ENCODE results near the gene RSF1.
"Not testable (repeated sequence)": the region's sequence is repeated elsewhere in the genome, so short reads cannot be mapped to it uniquely, and the experiment has no call there.

Gene RSF1

DNA sequence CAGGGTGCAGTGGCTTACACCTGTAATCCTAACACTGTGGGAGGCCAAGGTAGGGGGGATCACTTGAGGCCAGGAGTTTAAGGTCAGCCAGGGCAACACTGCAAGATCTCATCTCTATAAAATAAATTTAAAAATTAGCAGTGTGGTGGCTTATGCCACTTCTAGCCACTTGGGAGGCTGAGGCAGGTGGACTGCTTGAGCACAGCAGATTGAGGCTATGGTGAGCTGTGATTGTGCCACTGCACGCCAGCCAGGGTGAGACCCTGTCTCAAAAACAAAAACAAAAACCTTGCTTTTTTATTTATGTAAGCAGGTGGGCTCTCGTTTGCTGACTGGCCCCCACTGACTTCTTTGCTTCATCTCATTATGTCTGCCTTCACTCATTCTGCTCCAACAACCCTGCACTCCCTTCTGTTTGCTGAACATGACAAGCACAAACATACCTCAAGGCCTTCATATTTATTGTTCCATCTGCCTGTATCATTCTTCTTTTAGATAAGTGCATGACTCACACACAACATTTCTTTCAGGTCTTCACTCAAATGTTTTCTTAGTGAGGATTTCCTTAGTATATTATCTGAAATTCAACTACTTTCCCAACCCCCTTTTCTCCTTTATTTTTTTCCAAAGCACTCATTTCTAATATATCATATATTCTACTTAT is 150.5 kb downstream of the RSF1 start:
- ATAC-seq: no peak

DNA sequence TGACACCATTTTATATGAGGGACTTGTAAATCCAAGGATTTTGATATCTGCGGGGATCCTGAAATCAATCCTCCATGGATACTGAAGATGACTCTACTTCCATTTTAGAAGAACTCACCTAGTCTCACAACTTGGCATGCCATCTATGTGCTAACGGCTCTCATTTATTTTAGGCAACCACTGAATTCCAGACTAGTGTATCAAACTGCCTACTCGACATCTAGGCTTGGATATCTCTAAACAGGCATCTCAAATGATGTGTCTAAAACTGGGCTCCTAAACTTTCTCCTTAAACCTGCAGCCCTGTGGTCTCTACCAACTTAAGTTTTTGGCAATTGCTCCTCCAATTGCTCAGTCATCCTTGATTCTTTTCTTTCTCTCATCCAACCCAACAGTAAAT is 151.8 kb downstream of the RSF1 start:
- ATAC-seq: no peak

DNA sequence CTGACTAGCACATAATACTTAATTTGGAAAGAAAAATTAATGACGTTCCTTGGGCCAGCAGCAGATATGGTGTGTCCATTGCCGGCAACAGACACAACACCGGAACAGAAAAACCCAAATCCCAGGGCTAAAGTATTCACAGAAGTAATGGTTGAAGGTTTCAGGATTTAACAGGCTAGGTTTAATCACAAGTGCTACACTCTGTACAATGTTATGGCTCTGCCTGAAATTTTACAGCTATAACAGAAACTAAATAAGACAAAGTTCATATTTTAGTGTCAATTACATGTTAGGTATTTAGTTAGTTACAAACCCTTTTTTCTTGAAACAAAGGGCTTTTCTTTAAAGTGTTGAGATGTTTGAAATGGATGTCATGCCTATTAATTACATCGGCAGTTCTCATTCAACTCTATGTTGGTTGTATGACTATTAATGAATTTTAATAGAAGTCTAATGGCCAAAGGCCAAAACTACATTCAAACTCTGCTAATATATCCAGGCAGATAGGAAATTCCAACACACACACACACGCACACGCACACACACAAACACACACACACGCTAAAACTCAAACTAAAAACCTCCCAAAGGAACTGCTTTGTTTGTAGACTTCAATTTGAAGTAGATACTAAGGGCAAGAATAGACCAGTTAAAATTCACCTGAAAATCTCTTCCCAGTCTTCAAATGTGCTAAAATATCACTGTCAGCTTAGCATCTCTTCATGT is 155.1 kb downstream of the RSF1 start:
- no peak for ATAC-seq

DNA sequence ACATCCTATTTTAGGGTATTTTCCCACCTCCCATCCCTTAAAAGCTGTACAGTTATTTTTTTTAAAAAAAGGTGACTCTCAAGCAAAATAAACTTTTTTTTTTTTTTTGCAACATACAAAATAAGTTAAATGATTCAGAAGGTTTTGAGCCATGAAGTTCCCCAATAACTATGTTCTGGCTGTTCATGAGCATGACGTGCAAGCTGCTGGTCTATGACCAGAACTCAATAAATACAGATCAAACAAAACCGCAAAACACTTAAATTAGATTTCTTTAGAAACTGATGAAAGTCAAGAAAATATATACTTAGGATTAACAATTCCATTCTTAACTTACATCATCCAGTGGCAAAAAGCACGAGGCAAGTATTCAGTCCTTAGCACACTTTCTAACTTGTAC is 158.9 kb downstream of the RSF1 start:
- ATAC-seq: no peak

DNA sequence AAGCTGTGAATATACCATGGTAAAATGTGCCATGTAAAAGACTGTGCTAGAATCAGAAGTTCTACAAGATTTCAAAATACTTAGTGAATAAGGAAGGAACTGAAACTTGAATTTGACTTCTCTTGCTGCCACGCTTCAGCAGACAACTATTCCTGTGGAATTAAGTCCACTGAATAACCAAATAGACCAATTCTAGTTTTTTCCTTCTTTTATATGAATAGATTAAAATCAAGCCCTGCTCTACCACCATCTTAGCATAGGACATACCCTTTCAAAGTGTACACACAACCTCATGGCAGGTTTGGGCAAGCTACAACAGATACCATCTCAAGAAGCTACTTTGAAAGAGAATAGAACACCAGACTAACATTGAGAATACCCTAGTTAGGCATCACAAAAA is 159.6 kb downstream of the RSF1 start:
- no peak for ATAC-seq

DNA sequence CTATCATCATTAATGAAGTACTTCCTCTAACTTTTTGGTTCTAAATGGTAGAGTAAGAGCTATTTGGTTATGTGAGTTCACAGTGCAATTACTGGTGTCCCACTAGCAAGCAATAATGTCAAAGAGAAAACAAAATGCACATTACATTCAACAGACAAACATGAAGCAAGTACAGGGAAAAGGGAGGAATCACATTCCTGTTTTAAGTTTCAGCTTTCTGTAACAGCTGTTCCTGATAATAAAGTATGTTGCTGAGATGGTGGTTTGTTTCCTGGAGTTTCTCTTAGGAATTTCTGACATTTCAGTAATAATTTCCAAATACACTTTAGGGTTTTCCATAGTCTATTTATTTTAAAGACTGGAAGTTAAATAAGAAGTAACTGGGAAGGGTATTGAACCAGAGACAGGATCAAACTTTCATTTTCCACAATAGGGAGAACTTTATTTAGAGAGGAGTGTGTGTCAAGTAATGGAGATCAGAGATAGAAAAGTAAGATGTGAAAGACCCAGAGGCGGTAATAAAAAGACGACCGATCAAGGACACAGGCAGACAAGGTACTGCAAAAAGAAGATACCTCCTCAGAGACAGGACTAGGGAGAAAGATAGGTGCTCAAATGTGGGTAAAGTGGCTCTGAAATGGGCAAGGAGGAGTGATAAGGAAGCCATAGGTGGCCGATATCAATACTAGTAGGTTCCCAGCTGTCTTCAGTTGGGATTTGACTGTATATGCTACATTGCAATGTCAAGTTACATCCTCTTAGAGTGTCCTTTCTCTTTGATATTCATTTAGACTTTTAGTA is 162.1 kb downstream of the RSF1 start:
- no peak for ATAC-seq

DNA sequence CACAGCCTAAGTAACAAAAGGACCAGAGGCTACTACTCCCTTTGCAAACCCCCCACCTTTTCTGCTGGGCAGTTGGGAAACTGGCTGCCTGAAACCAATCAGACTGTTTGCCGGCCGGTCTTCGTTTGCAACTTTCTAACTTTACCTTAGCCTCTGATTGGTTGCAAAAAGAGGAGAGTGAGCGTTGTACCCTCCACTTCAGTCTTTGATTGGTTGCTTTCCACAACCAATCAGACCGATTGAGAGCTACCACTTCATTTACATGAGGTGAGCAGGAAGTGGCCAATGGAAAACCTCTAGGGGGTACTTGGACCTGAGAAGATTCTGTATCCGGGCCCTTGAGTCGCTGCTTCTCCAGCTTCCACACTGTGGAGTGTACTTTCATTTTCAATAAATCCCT is 164.2 kb downstream of the RSF1 start:
- no peak for ATAC-seq

DNA sequence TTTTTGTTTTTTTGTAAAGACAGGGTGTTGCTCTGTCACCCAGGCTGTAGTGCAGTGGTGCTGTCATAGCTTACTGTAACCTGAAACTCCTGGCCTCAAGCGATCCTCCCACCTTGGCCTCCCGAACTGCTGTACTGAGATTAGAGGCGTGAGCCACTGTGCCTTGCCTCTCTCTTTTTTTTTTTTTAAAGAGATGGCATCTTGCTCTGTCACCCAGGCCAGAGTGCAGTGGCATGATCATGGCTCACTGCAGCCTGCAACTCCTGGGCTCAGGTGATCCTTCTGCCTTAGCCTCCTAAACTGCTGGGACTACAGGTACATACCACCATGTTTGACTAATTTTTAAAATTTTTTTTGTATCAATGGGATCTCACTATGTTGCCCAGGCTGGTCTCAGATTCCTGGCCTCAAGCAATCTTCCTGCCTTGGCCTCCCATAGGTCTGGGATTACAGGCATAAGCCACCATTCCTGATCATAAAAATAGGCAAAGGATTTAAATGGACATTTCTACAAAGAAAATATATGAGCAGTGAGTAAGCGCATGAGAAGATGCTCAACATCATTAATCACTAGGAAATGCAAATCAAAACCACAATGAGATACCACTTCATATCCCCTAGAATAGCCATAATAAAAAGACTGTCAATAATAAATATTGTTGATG is 165.6 kb downstream of the RSF1 start:
- no peak for ATAC-seq

DNA sequence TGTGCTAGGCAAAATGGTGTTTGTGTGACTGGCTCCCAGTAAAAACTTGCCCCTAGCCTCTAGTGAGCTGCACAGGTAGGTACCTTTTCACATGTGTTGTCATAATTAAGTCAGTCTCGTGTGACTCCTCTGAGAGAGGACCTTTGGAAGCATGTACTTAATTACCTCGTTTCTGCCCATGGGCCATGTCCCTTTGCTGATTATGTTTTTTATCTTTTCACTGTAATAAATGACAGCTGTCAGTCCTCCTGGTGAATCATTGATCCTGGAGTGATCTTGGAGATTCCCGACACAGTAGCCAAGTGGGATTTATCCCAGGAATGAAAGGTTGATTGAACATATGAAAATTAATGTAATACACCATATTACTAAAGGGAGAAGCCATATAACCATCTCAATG is 170.4 kb downstream of the RSF1 start:
- no peak for ATAC-seq

DNA sequence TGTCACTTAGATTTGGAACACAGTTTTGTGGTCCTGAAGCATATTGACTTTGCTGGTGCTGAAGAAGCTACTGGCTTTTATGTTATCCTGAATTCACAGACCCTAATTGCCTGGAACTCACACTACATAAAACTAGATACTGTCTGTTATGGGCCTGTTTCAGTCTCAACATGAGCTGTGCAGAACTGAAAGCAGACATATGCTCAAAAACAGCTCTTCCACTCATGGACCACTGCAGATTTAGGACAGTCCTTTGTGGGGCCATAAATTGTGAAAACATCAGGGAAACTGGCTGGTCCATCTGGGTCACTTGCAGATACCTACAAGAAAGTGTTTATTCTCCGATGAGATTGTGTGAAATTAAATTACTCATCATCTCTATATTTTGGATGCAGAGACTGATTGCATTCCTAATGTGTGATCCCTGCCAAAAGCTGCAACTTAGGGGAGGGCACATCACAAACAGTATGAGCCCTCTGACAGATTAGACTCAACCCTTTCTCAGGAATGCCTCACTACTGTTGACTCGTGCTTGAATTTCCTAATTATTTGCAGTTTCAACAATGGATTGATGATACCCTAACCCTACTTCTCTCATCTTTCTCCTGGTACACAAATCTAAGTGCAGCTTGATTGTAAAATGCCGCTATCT is 172.7 kb downstream of the RSF1 start:
- no peak for ATAC-seq

DNA sequence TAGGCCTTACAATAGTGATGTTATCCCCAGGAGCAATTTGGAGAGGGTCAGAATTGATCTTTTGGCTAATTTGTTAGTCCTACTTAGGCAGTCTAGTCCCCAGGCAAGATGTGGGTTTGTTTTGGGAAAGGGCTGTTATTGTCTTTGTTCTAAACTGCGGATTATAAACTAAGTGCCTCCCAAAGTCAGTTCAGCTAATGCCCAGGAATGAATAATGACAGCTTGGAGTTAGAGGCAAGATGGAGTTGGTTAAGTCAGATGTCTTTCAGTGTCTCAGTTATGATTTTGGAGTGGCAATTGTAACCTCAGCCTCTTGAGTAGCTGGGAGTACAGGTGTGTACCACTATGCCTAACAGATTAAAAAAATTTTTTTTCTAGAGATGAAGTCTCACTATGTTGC is 175.6 kb downstream of the RSF1 start:
- ATAC-seq: no peak

DNA sequence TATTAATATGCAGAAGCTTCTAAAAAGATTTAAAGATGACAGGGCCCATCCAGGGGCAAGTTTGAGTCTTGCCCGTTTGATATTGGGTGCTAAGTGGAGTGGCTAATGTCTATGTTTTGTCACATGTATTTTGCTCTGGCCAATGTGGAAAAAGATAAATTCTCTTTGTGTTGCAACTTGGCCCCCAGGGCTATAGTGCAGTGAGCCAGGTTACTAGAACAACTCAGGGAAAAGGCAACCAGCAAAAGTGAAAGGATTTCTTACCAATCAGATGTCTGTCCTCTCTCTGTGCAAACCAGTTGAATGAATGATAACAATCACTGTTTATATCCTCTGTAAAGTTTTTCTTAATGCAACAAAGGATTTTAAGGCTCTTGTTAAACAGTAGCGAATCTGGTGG is 178.3 kb downstream of the RSF1 start:
- ATAC-seq: no peak

DNA sequence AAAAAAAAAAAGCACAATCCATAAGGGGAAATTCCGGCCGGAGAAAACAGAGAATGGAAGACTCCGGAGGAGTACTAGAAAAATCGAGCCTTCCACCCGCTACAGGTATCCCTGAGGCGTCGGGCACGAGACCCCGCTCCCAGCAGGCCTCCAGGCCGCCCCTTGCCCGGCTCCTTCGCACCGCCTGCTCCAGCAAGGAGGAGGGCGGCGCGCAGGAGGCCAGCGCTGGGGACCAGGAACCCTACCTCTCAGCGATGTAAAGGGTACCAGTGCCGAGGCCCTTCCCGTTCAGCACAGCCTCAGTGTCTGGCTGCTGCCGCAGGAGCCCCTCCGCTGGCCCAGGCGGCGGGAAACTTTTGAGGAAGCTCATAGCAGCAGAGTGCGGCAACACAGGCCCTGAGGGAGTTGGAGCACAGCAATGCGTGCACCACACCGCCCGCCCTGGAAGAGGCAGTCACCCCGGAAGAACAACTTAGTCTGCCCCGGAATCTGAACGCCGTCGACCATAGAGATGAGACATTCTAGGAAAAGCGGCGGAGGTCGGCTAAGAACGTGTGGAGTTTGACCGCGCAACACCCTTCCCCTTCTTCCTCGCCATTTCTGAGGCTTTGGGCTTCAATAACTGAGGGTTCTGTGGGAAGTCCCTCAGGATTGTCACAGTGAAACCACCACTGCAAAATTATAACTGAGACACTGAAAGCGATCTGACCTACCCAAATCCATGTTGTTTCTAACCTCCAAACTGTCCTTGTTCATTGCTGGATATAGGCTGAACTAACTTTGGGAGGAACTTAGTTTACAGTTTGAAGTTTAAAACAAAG is 183.0 kb downstream of the RSF1 start, which contains the start of gene CLNS1A:
Gene CLNS1A, minus strand, starts transcription at position 450 of the 821 bp plus-strand sequence. Its CDS starts 80 bp downstream, at position 370.
- ATAC-seq: peak; percentile 98 to 99

DNA sequence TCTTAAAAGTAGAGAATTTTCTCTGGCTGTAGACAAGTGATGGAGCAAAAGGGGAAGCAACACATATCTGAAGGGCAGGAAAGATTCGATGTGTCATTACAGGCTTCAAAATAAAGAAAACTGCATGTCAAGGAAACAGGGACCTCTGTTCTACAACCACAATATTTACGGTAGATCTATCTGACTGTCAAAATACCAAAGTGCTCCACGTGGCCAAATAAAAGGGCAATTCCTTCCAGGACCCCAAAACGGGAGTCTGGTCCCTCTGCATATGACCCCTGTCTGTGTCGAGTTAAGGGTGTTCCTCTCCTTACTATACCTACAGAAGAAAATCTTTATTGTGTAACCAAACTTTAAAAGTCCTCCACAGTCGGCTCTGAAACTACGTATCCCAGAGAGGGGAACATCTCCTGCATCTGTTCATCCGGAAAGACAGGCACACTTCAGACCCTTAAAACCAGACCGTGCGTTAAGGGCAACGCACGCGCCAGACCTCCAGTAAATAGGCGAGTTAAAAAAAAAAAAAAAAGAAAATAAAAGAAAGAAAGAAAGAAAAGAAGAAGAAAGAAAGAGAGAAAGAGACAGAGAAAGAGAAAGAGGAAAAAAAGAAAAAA is 183.7 kb downstream of the RSF1 start:
- ATAC-seq: no peak

DNA sequence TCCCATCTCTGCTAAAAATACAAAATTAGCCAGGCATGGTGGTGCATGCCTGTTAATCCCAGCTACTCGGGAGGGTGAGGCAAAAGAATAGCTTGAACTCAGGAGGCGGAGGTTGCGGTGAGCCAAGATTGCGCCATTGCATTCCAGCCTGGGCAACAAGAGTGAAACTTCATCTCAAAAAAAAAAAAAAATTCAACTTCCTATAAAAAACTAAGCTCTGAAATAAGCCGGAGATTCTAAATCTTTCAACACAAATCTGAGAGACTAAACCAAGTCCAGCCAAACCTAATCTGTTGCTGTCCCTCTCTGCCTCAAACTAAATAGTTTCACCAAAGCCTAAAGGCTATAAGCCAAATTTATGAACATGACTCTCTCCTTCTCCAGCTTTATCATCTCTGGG is 186.6 kb downstream of the RSF1 start:
- not testable (repeated sequence) for ATAC-seq

DNA sequence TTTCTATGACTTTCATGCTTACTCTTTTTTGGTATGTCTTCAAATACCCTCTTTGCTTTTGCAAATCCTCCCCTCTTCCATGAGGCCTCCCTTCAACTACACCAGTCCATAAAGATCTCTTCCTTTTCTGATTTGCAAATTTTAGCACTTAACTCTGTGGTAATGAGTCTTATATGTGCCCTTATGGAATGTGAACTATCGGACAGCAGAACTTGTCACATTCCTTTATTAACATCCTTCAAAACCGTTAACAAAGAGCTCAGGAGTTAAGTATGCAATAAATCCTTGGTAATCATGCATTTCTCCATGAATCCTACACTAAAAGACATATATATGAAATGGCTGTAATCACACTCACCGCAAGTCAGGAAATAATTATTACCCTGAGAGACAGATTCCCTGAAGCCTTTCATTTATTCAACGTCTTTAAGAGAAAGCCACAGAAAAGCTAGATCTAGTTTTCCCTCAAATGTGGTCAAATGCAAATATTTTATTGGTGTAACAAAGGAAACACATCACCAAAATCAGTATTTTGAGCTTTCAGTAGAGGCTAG is 190.3 kb downstream of the RSF1 start:
- no peak for ATAC-seq

DNA sequence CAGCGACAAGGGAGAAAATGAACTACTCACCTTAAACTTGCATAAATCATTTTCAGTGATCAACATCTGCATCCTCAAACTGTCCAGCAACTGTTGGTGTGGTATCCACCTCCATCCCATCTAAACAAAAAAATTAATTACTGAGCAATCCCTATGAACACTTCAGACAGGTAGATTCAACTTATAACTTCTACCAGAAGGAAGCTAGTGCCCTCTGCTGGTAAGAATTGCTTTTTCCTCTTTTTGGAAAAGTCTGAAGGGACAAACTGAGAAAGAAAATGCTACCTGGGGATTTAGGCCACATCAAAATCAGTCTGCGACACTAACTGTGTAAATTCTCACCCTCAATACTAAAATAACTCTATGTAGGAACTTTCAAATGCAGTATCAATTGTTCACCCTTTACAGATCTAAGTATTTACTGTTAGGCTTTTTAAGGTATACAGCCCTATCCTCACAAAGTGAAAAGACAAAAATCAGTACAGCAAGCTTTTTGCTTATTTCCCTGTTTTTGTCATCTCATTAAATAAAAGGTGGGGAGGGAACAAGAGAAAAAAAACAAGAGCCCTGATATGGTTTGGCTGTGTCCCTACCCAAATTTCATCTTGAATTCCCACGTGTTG is 200.8 kb downstream of the RSF1 start:
- ATAC-seq: no peak

DNA sequence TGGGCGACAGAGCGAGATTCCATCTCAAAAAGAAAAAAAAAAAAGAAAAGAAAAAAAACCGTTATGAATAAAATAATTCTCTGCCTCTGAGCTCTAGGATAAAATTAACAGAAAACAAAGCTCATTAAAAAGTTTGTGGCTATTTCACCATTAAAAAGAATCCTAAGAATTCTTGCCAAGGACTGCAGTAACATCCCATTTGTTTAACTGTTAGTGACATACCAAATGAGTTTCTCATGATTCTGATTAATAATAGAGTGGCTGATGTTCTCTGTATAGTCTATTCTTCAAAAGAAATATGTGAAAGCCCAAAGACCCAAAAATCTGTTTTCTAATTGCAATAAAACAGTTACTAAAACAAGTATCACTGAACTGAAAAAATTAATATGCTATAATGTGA is 202.6 kb downstream of the RSF1 start:
- ATAC-seq: no peak

DNA sequence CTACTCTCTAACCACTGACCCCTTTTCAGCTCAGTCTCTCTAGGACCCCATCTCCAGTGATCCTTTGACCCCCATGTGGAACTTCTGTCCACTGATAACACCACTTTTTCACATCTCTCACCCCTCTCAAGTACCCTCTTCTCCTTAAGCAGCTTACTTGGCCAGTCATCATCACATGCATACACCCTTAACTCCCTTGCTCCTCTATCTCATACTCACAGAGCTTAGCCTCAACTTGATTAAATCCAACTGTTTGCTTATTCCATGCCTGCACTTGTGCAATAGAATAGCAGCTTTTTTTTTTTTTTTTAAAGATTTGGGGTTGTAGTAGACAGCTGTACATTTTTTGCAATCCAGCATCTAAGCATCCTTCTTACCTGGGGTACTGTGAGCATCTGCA is 208.6 kb downstream of the RSF1 start:
- no peak for ATAC-seq

All from activated CD4-positive, CD25-positive, alpha-beta regulatory T cell treated with anti-CD3 and anti-CD28 coated beads, Interleukin-2, amount 50 U/mL, for 24 hours (primary cell).